Activated CD8-positive, alpha-beta T cell treated with anti-CD3 and anti-CD28 coated beads, Interleukin-2, amount 10 ng/mL, durations not matched to agents 7 days and 5 days (primary cell): ENCODE data around the gene JOSD2. TPM values are rescaled to one million over a fixed set of nuclear protein-coding genes. Genes with fewer than 3 reads are reported as not detected.

Source experiments
- ATAC-seq: fragments of 150-1000 bp; cut with Tn5 transposase; one replicate; pipeline ENCODE4 v1.10.0; 2021; ENCODE audit warnings: moderate library complexity
- CTCF ChIA-PET: fragments of 350-600 bp; sonication (Branson Sonifier 250); formaldehyde crosslinking; loops from one replicate; lab custom pipeline; 2021; ENCODE audit warnings: antibody characterized with exemption; lab: Charles Lee
- POLR2A ChIA-PET: fragments of 350-600 bp; sonication (Branson Sonifier 250); formaldehyde crosslinking; loops from one replicate; lab custom pipeline; 2021; ENCODE audit warnings: antibody characterized with exemption; lab: Charles Lee
- DNase-seq: peaks from one replicate; pipeline ENCODE4 v3.0.0-alpha.2; 2020
- H3K27ac Mint-ChIP-seq: one replicate; pipeline ENCODE4 v1.8.0; 2021; ENCODE audit warnings: mild to moderate bottlenecking, mixed read lengths
- H3K27me3 Mint-ChIP-seq: one replicate; pipeline ENCODE4 v1.8.0; 2021; ENCODE audit warnings: low read depth, mixed read lengths
- H3K36me3 Mint-ChIP-seq: one replicate; pipeline ENCODE4 v1.8.0; 2021; ENCODE audit warnings: low read depth, mixed read lengths
- H3K4me1 Mint-ChIP-seq: one replicate; pipeline ENCODE4 v1.8.0; 2021; ENCODE audit warnings: low read depth, mixed read lengths
- H3K4me3 Mint-ChIP-seq: one replicate; pipeline ENCODE4 v1.8.0; 2021; ENCODE audit warnings: mild to moderate bottlenecking, mixed read lengths
- H3K9me3 Mint-ChIP-seq: one replicate; pipeline ENCODE4 v1.8.0; 2022; ENCODE audit warnings: mixed read lengths; ENCODE audit not compliant: insufficient read depth
- total RNA-seq, 2 experiments: library from RNA; stranded (reverse); gene quantifications; one replicate each; pipeline ENCODE4 v1.2.3, GENCODE V29; 2021

The JOSD2 gene
- total RNA-seq, 2 experiments from 2014 or later, result 49.8 to 51.3 TPM

DNA sequence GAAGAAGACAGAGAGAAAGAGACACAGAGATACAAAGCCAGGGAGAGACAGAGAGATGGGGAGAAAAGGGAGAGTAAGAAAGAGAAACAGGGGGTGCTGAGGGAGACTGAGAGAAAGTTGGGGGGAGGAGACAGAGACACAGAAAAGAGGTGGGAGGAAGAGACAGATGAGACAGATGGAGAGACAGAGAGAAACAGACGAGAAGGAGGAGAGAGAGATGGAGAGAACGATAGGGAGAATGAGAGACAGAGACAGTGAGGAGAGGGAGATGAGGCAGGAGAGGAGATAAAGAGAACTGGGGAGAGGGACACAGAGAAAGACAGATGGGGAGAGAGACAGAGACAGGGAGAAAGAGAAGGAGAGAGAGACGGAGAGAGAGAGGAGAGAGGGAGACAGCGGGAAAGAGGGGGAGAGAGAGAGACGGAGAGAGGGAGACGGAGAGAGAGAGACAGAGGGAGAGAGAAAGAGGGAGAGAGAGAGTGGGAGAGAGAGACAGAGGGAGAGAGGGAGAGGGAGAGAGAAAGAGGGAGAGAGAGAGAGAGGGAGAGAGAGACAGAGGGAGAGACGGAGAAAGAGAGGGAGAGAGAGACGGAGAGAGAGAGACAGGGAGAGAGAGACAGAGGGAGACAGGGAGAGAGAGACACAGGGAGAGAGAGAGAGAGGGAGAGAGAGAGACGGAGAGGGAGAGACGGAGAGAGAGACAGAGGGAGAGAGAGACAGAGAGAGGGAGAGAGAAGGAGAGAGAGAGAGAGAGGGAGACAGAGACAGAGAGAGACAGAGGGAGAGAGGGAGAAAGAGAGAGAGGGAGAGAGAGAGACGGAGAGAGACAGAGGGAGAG, 12.6 kb downstream of the JOSD2 start:
- Mint-ChIP-seq H3K4me1 (no peaks in the 10 kb centered on the region), H3K27ac (no peak overlapping the region), H3K4me3 (no peak overlapping the region), H3K9me3 (no peaks in the 10 kb centered on the region), H3K36me3 (no peaks in the 10 kb centered on the region), H3K27me3 (no peaks in the 10 kb centered on the region)
- ChIA-PET CTCF (no interaction called here), POLR2A (no interaction called here)
- DNase-seq, result no peak
- no peak for ATAC-seq

DNA sequence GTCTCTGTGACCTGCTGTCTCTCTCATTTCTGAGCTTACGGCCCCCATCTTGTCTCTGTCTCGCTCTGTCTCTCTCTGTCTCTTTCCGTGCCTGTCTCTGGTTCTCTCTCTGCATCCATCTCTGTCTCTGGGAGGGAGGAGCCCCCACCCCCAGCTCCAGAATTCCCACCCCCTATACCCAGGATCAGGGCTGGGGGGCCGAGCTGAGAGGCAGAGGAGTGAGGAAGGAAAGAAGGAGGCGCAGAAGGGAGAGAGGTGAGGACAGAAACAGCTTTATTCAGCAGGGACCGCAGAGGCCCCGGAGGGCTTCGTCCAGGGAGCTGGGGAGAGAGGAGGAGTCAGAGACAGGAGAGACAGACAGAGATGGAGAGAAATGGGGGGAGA, 14.0 kb downstream of the JOSD2 start:
- H3K9me3 Mint-ChIP-seq, result no peaks in the 10 kb centered on the region
- H3K36me3 Mint-ChIP-seq, result no peaks in the 10 kb centered on the region
- H3K4me3 Mint-ChIP-seq, result no peak overlapping the region
- POLR2A ChIA-PET, result no interaction called here
- DNase-seq (no peak), ATAC-seq (no peak)
- no peak overlapping the region for H3K27ac Mint-ChIP-seq
- H3K4me1 Mint-ChIP-seq, result peaks cover 5% of the 10 kb centered on the region
- H3K27me3 Mint-ChIP-seq, result no peaks in the 10 kb centered on the region
- CTCF ChIA-PET, result no interaction called here

DNA sequence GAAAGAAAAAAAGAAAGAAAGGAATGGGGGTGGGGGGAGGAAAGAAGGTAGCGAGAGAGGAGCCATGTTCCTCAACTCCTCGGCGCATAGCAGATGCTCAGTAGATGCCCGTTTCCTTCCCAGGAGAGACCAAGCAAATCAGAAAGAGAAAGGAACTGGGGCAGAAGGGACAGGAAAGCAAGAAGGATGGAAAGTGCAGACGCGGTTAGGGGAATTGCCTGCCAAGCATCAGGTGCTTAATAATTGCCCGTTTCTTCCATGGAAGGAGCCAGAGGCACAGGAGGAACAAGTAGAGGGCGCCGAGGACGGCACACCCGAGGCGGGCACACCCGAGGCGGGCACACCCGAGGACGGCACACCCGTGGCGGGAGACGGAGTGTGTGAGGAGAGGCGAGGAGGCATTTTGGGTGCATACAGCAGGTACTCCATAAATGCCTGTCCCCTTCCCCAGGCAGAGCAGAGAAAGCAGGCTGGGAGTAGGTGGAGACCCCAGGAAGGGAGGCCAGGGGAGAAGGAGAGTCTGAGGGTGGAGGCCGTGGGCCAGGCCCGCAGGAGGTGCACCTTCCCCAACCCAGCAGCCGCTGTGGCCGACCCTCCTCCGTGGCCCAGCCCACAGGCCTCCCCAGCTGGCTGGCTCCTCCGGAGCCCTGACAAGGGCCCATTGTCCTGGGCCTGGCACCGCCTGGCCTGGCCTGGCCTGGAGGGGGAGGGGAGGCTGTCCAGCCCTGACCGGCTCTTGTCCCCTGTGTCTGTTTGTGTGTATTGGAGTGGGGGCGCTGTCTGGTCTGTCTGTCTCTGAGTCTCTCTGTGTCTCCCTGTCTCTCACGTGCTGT, 14.6 kb downstream of the JOSD2 start:
- ChIA-PET CTCF (no interaction called here), POLR2A (no interaction called here)
- Mint-ChIP-seq H3K4me1 (peaks cover 11% of the 10 kb centered on the region), H3K9me3 (no peaks in the 10 kb centered on the region), H3K27me3 (no peaks in the 10 kb centered on the region), H3K36me3 (no peaks in the 10 kb centered on the region), H3K27ac (no peak overlapping the region), H3K4me3 (no peak overlapping the region)
- DNase-seq (no peak), ATAC-seq (no peak)

- ATAC-seq, result no peak
- Mint-ChIP-seq H3K9me3 (no peaks in the 10 kb centered on the region), H3K36me3 (no peaks in the 10 kb centered on the region), H3K4me1 (peaks cover 13% of the 10 kb centered on the region), H3K4me3 (no peak overlapping the region), H3K27ac (no peak overlapping the region), H3K27me3 (no peaks in the 10 kb centered on the region)
- ChIA-PET CTCF (no interaction called here), POLR2A (no interaction called here)
- DNase-seq, result no peak
These were observed 15.9 kb downstream of the JOSD2 start for GRCh38 chr19:50495020-50495531.

- DNase-seq, result no peak
- Mint-ChIP-seq H3K9me3 (no peaks in the 10 kb centered on the region), H3K4me3 (no peak overlapping the region), H3K27me3 (no peaks in the 10 kb centered on the region), H3K4me1 (peaks cover 13% of the 10 kb centered on the region), H3K27ac (no peak overlapping the region), H3K36me3 (no peaks in the 10 kb centered on the region)
- no peak for ATAC-seq
- CTCF ChIA-PET, result no interaction called here
- POLR2A ChIA-PET, result no interaction called here
These were observed 16.6 kb downstream of the JOSD2 start for GRCh38 chr19:50494186-50495019.

DNA sequence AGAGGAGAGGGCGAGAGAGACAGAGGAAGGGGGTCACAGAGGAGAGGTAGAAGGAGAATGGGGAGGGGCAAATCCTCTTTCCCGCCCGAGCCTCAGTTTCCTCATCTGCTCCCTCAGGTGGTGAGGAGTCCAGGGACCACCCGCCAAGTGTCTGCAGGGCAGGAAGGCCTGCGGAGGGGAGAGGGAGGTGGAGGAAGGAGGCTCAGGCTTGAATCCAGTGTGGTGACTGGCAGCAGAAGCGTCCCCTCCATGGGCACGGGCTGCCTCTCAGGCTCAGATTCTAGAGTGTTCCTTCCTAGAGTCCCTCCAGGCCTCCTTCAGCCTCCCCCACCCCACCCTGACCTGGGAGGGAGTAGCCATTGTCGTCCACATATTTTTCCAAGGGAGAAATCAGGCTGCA, 17.8 kb downstream of the JOSD2 start:
- DNase-seq, result no peak
- Mint-ChIP-seq H3K4me3 (no peak overlapping the region), H3K36me3 (no peaks in the 10 kb centered on the region), H3K27me3 (no peaks in the 10 kb centered on the region), H3K4me1 (peaks cover 13% of the 10 kb centered on the region), H3K27ac (no peak overlapping the region), H3K9me3 (no peaks in the 10 kb centered on the region)
- ChIA-PET POLR2A (no interaction called here), CTCF (no interaction called here)
- no peak for ATAC-seq

DNA sequence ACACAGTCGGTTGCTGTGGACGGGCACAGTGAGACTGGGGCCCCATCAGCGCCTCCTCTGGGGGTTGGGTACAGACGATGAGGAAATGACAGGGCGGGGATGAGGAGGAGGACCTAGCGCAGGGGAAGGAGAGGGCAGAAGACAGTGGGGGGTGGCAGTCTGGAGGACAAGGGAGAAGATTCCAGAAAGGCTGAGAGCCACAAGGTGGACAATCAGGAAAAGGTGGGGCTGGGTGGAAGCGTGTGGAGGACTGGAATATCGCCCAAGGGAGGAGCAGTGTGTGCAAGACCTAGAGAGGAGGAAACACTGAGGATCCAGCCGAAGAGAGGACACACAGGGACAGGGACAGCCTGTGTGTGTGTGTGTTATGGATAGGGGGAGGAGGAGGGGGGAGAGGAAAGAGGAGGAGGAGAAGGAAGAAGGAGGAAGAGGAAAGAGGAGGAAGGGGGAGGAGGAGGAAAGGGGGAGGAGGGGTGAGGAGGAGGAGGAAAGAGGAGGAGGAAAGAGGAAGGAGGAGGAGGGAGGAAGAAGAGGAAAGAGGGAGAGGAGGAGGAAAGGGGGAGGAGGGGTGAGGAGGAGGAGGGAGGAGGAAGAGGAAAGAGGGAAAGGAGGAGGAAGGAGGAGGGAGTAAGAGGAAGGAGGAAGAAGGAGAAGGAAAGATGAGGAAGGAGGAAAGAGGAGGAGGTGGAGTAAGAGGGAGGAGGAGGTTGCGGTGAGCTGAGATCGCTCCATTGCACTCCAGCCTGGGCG, 18.5 kb downstream of the JOSD2 start:
- CTCF ChIA-PET, result no interaction called here
- Mint-ChIP-seq H3K27ac (peak overlapping the region; percentile 66), H3K4me3 (no peak overlapping the region), H3K9me3 (no peaks in the 10 kb centered on the region), H3K27me3 (no peaks in the 10 kb centered on the region), H3K36me3 (no peaks in the 10 kb centered on the region), H3K4me1 (peaks cover 16% of the 10 kb centered on the region)
- ATAC-seq (peak; percentile 83), DNase-seq (peak; percentile 59)
- POLR2A ChIA-PET, result no interaction called here

DNA sequence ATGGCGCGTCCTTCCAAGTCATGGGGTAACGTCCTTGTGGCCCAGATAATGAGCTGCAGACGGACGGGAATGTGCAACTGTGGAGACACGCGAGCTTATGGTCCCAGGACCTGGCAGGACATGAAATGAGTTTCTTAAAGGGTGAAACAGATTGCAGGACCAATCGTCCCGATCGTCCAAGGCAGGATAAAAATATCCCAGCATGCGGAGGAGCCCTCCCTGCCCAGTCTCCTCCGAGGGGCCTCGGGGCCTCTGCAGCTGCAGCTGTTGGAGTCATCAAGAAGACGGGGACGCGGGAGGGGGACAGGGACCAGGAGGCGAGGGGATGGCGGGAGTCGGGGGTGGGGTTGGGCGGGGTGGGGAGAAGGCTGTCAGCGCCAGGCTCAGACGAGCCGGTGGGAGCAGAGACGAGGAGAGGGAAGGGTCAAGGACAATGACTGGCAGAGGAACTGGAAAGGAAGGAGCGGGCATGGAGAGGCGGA, 20.0 kb downstream of the JOSD2 start:
- CTCF ChIA-PET, result no interaction called here
- no peak overlapping the region for H3K27ac Mint-ChIP-seq
- ATAC-seq (no peak), DNase-seq (no peak)
- POLR2A ChIA-PET, result no interaction called here
- no peaks in the 10 kb centered on the region for H3K27me3 Mint-ChIP-seq
- no peak overlapping the region for H3K4me3 Mint-ChIP-seq
- H3K9me3 Mint-ChIP-seq, result no peaks in the 10 kb centered on the region
- peaks cover 16% of the 10 kb centered on the region for H3K4me1 Mint-ChIP-seq
- H3K36me3 Mint-ChIP-seq, result peaks cover 4% of the 10 kb centered on the region

- Mint-ChIP-seq H3K27ac (no peak overlapping the region), H3K27me3 (no peaks in the 10 kb centered on the region), H3K4me3 (no peak overlapping the region), H3K36me3 (peaks cover 9% of the 10 kb centered on the region), H3K9me3 (no peaks in the 10 kb centered on the region), H3K4me1 (peaks cover 16% of the 10 kb centered on the region)
- ChIA-PET POLR2A (no interaction called here), CTCF (no interaction called here)
- DNase-seq (no peak), ATAC-seq (no peak)
These were observed 20.6 kb downstream of the JOSD2 start for GRCh38 chr19:50490411-50490811.

GRCh38 chr19:50489461-50490011, 21.5 kb downstream of the JOSD2 start:
- ChIA-PET CTCF (no interaction called here), POLR2A (no interaction called here)
- H3K27ac Mint-ChIP-seq, result no peak overlapping the region
- H3K9me3 Mint-ChIP-seq, result no peaks in the 10 kb centered on the region
- peaks cover 16% of the 10 kb centered on the region for H3K4me1 Mint-ChIP-seq
- no peaks in the 10 kb centered on the region for H3K27me3 Mint-ChIP-seq
- ATAC-seq (no peak), DNase-seq (no peak)
- peaks cover 17% of the 10 kb centered on the region for H3K36me3 Mint-ChIP-seq
- no peak overlapping the region for H3K4me3 Mint-ChIP-seq
